HCT116 (cell line): ENCODE data around the gene HYAL1. TPM values are rescaled to one million over a fixed set of nuclear protein-coding genes. Genes with fewer than 3 reads are reported as not detected.
A peak's percentile ranks its signal among the peaks of the same experiment; 100 is the strongest.

ENCODE experiments used
- ATAC-seq: fragments of 200-7000 bp; cut with Tn5 transposase; 2 replicates; pipeline ENCODE4 v1.9.1; 2020; ENCODE audit warnings: mild to moderate bottlenecking, moderate library complexity
- BruUV-seq: library from RNA; stranded (reverse); fragments of 400-500 nt; replicated peaks from 2 replicates; lab custom pipeline; 2021; lab: Mats Ljungman, UMichigan
- CTCF ChIA-PET: fragments of 300-600 bp; sonication (Branson Sonifier 250); formaldehyde crosslinking; loops from one replicate; lab custom pipeline; 2021; ENCODE audit warnings: antibody characterized with exemption; lab: Charles Lee
- POLR2A ChIA-PET: fragments of 300-600, 350-600 bp; sonication (Branson Sonifier 250); formaldehyde crosslinking; loops from one replicate; lab custom pipeline; 2021; ENCODE audit warnings: antibody characterized with exemption; lab: Charles Lee
- RAD21 ChIA-PET, 2 experiments: fragments of 300-600 bp; sonication (Branson Sonifier 250); formaldehyde crosslinking; loops; one replicate each; lab custom pipeline; 2023; ENCODE audit warnings: low total read pairs in 2 of 2; ENCODE audit not compliant: uncharacterized antibody in 2 of 2, unreplicated experiment in 2 of 2, low non-redundant PET in 1 of 2; lab: Charles Lee
- DNase-seq: peaks from one replicate; pipeline ENCODE4 v3.0.0-alpha.2; 2010; ENCODE audit warnings: low read depth, low spot score
- H2AFZ ChIP-seq: fragments of 200-600 bp; shearing (Covaris generic), sonication (generic); 2 replicates; pipeline ENCODE4 v1.6.1; 2017; ENCODE audit warnings: low read depth, mixed run types, mixed read lengths, antibody characterized with exemption, low read length; ENCODE audit not compliant: poor library complexity, severe bottlenecking
- H3K27ac ChIP-seq: 2 replicates; pipeline ENCODE4 v1.5.1; 2012; ENCODE audit warnings: low read depth, low read length
- H3K27me3 ChIP-seq: fragments of 200-600 bp; sonication (generic); 2 replicates; pipeline ENCODE4 v1.6.1; 2016; ENCODE audit warnings: mixed run types, low read length, mixed read lengths; ENCODE audit not compliant: insufficient read depth
- H3K36me3 ChIP-seq, 2 experiments: fragments of 200-500 bp in 1 of 2; fragments of 200-600 bp in 1 of 2; sonication (Bioruptor generic) in 1 of 2; sonication (generic) in 1 of 2; 2 replicates each; pipeline versions ENCODE4 v1.5.1 to v1.6.1; 2014 to 2016; ENCODE audit warnings: low read length in 2 of 2, inconsistent platforms in 1 of 2, mixed read lengths in 1 of 2, mixed run types in 1 of 2; ENCODE audit not compliant: insufficient read depth in 2 of 2, control insufficient read depth in 1 of 2
- H3K4me1 ChIP-seq, 2 experiments: fragments of 200-600 bp in 1 of 2; sonication (generic) in 1 of 2; 2 replicates each; pipeline versions ENCODE4 v1.5.1 to v1.6.1; 2012 to 2017; ENCODE audit warnings: low read length in 2 of 2, inconsistent platforms in 1 of 2, mild to moderate bottlenecking in 1 of 2, mixed read lengths in 1 of 2, mixed run types in 1 of 2, moderate library complexity in 1 of 2; ENCODE audit not compliant: insufficient read depth in 2 of 2, control insufficient read depth in 1 of 2
- H3K4me2 ChIP-seq: fragments of 200-600 bp; sonication (generic); 2 replicates; pipeline ENCODE4 v1.6.1; 2017; ENCODE audit warnings: mixed run types, low read length, mixed read lengths
- H3K4me3 ChIP-seq, 2 experiments: fragments of 200-600 bp in 1 of 2; sonication (generic) in 1 of 2; replicated peaks in 1 of 2; 2 replicates each; pipeline ENCODE4 v1.5.1; 2011 to 2016; ENCODE audit warnings: low read length in 2 of 2, control low read depth in 1 of 2, low read depth in 1 of 2, mild to moderate bottlenecking in 1 of 2, mixed read lengths in 1 of 2, mixed run types in 1 of 2
- H3K79me2 ChIP-seq: fragments of 200-600 bp; sonication (generic); 2 replicates; pipeline ENCODE4 v1.6.1; 2017; ENCODE audit warnings: mild to moderate bottlenecking, mixed run types, low read length, moderate library complexity, mixed read lengths; ENCODE audit not compliant: insufficient read depth
- H3K9ac ChIP-seq: fragments of 200-600 bp; sonication (generic); 2 replicates; pipeline ENCODE4 v1.6.1; 2016; ENCODE audit warnings: low read length, mixed read lengths
- H3K9me2 ChIP-seq: fragments of 200-600 bp; sonication (generic), shearing (Covaris generic); 2 replicates; pipeline ENCODE4 v1.6.1; 2017; ENCODE audit warnings: mixed run types, mild to moderate bottlenecking, moderate library complexity; ENCODE audit not compliant: insufficient read depth
- H3K9me3 ChIP-seq, 2 experiments: fragments of 200-500 bp in 1 of 2; fragments of 200-600 bp in 1 of 2; sonication (Bioruptor generic) in 1 of 2; sonication (generic) in 1 of 2; 2 replicates each; pipeline ENCODE4 v1.6.1; 2014 to 2017; ENCODE audit warnings: low read length in 2 of 2, mixed read lengths in 2 of 2, inconsistent platforms in 1 of 2, low read depth in 1 of 2, mild to moderate bottlenecking in 1 of 2, mixed run types in 1 of 2, moderate library complexity in 1 of 2; ENCODE audit not compliant: control insufficient read depth in 1 of 2, insufficient read depth in 1 of 2
- H4K20me1 ChIP-seq: fragments of 200-600 bp; sonication (generic), shearing (Covaris generic); 2 replicates; pipeline ENCODE4 v1.6.1; 2017; ENCODE audit warnings: mixed run types, mild to moderate bottlenecking, moderate library complexity; ENCODE audit not compliant: insufficient read depth
- CEBPB ChIP-seq: IDR thresholded peaks from 2 replicates; pipeline ENCODE4 v1.6.1; 2012; ENCODE audit warnings: low read depth
- EGR1 ChIP-seq: IDR thresholded peaks from 2 replicates; pipeline ENCODE4 v1.6.1; 2012; ENCODE audit warnings: low read depth
- EZH2phosphoT487 ChIP-seq: fragments of 200-600 bp; IDR thresholded peaks from 2 replicates; pipeline ENCODE4 v1.6.1; 2018; ENCODE audit warnings: antibody characterized with exemption, borderline replicate concordance
- POLR2AphosphoS5 ChIP-seq: IDR thresholded peaks from 2 replicates; pipeline ENCODE4 v1.6.1; 2011; ENCODE audit warnings: mild to moderate bottlenecking, low read depth, low read length, moderate library complexity
- SIN3A ChIP-seq: IDR thresholded peaks from 2 replicates; pipeline ENCODE4 v1.6.1; 2012; ENCODE audit warnings: low read depth
- TCF7L2 ChIP-seq: IDR thresholded peaks from 2 replicates; pipeline ENCODE4 v1.7.0; 2011; ENCODE audit warnings: borderline replicate concordance, inconsistent platforms; ENCODE audit not compliant: insufficient read depth, insufficient read length; ENCODE audit errors: extremely low read depth
- ZFX ChIP-seq: fragments of 450-650 bp; IDR thresholded peaks from 2 replicates; pipeline ENCODE4 v1.6.1; 2017
- intact Hi-C: fragments of 100-400 bp; cut with micrococcal nuclease; formaldehyde crosslinking; loops from 2 replicates; pipeline ENCODE4 v1.10.0; 2022
- total RNA-seq: library from RNA; stranded (reverse); gene quantifications from one replicate; pipeline ENCODE4 v1.2.1, GENCODE V29; 2021; ENCODE audit not compliant: unreplicated experiment
- TF ChIP-seq, protein P1 (sequence below), 3 experiments: fragments of 200-600 bp in 1 of 3; sonication (generic) in 1 of 3; IDR thresholded peaks in 2 of 3; conservative IDR thresholded peaks in 1 of 3; 2 replicates each; pipeline ENCODE4 v1.5.1; 2012 to 2017; ENCODE audit warnings: low read depth in 2 of 3, low read length in 2 of 3, antibody characterized with exemption in 1 of 3, borderline replicate concordance in 1 of 3, control low read depth in 1 of 3, mild to moderate bottlenecking in 1 of 3, mixed read lengths in 1 of 3, mixed run types in 1 of 3, moderate library complexity in 1 of 3; ENCODE audit not compliant: insufficient read depth in 1 of 3
- TF ChIP-seq, protein P2 (sequence below): IDR thresholded peaks from 2 replicates; pipeline ENCODE4 v1.6.1; 2012

The HYAL1 gene
- total RNA-seq, 1 experiment from 2014 or later = 6.1 TPM

DNA sequence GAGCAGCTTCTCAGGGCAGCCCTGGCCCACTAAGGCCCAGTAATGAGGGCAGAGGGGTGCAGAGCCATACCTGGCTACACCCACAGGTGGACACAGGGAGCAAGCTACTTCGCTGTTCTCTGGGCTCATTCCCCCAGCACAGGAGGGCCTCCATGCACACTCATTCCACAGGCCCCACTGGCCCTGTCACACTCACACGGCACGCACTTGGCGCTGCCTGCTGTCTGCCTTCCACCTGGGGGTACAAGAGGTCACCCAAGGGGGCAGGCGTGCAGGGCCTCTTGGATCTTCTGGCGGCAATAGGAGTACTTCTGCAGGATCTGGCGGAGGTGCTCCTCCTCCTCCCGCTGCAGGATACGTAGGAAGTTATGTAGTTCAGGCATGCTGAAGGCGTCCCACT, 27.0 kb upstream of the HYAL1 start (continued):
- TF ChIP-seq, protein P1, sequence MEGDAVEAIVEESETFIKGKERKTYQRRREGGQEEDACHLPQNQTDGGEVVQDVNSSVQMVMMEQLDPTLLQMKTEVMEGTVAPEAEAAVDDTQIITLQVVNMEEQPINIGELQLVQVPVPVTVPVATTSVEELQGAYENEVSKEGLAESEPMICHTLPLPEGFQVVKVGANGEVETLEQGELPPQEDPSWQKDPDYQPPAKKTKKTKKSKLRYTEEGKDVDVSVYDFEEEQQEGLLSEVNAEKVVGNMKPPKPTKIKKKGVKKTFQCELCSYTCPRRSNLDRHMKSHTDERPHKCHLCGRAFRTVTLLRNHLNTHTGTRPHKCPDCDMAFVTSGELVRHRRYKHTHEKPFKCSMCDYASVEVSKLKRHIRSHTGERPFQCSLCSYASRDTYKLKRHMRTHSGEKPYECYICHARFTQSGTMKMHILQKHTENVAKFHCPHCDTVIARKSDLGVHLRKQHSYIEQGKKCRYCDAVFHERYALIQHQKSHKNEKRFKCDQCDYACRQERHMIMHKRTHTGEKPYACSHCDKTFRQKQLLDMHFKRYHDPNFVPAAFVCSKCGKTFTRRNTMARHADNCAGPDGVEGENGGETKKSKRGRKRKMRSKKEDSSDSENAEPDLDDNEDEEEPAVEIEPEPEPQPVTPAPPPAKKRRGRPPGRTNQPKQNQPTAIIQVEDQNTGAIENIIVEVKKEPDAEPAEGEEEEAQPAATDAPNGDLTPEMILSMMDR (IDR thresholded peaks at IDR 0.05 in 2 of 3, conservative IDR thresholded peaks at IDR 0.05 in 1 of 3; ENCODE audit: borderline replicate concordance in 1 of 3, insufficient read depth in 1 of 3, low read depth in 2 of 3, low read length in 2 of 3) = no peak
- TF ChIP-seq SIN3A (no peak), CEBPB (no peak)
- TF ChIP-seq, protein P2, sequence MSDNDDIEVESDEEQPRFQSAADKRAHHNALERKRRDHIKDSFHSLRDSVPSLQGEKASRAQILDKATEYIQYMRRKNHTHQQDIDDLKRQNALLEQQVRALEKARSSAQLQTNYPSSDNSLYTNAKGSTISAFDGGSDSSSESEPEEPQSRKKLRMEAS = no peak

DNA sequence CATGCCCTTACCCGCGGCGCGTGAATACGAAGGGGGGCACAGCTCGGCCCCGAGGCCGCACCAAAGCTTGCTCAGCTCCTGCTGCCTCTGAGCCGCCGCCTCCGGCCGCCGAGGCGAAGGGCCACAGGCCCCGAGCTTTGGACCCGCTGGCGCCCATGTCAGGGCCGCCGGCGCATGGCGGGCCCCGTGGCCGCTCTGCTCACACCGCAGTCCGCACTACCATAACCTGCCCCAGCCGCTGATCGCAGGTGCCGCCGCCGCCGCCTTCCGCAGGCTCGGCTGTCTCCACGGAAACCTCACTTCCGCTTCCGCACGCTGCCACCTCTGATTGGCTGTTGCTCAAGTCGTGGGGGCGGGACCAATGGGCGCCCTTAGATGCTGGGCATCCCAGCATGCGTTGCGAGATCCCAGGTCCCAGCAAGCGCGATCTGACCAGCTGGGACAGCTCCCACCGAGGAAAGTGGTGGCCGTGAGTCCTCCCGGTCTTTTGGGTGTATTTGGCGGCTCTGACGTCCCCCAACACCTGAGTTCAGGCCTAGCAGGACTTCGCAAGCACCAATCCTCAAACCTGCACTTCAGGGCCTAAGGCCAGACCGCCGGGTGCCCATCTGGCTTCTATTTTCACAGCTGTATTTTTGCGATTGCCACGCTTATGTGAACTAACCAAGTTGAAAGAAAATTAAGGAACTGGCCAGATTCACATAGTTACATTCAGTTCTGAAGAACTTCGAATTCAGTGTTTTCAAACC, 24.7 kb upstream of the HYAL1 start, which contains the start of gene TUSC2:
TSS of gene TUSC2 (minus strand) at position 281 of the 749 bp plus-strand sequence. CDS start at position 157, 124 bp downstream.
- no peaks in the 10 kb centered on the region for H4K20me1 ChIP-seq
- H3K36me3 ChIP-seq = peaks cover 36 to 37% of the 10 kb centered on the region in 2 experiments; a peak in 3 of 4 replicates
- H3K9me3 ChIP-seq = no peaks in the 10 kb centered on the region
- H3K27me3 ChIP-seq = no peaks in the 10 kb centered on the region
- peak within 1 kb of the TSS; percentile 87 to 98 for H3K4me3 ChIP-seq
- DNase-seq (peak; percentile 93), ATAC-seq (peak; percentile 82)
- intact Hi-C loops = no loop called here
- H2AFZ ChIP-seq = no peak within 1 kb of the TSS
- no peaks in the 10 kb centered on the region for H3K9me2 ChIP-seq
- CTCF ChIA-PET = interaction anchor here (0.7 to 2.0 kb wide), 8 partner anchors 9 to 214 kb away, joined by 3 to 14 read pairs (median 3); partner anchors contain the start of genes CYB561D2, HYAL3, NAA80 and NPRL2
- BruUV-seq = no TSS peak
- peak within 1 kb of the TSS; percentile 88 for H3K4me2 ChIP-seq
- TF ChIP-seq TCF7L2 = peak; percentile 81
- peak; percentile 66; the same call in 1 of the 2 replicates for TF ChIP-seq ZFX
- no peak for TF ChIP-seq EZH2phosphoT487
- TF ChIP-seq EGR1 = no peak
- peak; percentile 79 for TF ChIP-seq POLR2AphosphoS5
- peaks cover 11 to 28% of the 10 kb centered on the region in 2 experiments for H3K4me1 ChIP-seq
- POLR2A ChIA-PET = interaction anchor here (0.9 to 2.2 kb wide), 6 partner anchors 9 to 92 kb away, joined by 3 to 25 read pairs (median 4); partner anchors contain the start of genes CYB561D2, GNAI2, HYAL3 and NAA80
- H3K79me2 ChIP-seq = peaks cover 54% of the 10 kb centered on the region
- peak within 1 kb of the TSS; percentile 61 for H3K27ac ChIP-seq
- RAD21 ChIA-PET = interaction anchor here in 1 of 2 experiments (0.6 to 1.4 kb wide), 2 partner anchors 10 to 29 kb away, joined by 3 to 5 read pairs; partner anchors contain the start of genes HYAL3 and NAA80
- H3K9ac ChIP-seq = peak within 1 kb of the TSS; percentile 86
